ENCODE results near the gene CRYBG1. TPM values are rescaled to one million over a fixed set of nuclear protein-coding genes. Genes with fewer than 3 reads are reported as not detected.

CRYBG1 gene
- total and polyA plus RNA-seq, 5 donors from 2014 or later, result 16.4 to 83.8 (median 19.6) TPM

- Mint-ChIP-seq H3K36me3 (peaks cover 34% of the 10 kb centered on the region), H3K27me3 (no peaks in the 10 kb centered on the region), H3K4me1 (peaks cover 0 to 8% (median 4%) of the 10 kb centered on the region in 4 donors), H3K4me3 (no peak overlapping the region), H3K27ac (no peak overlapping the region), H3K9me3 (no peaks in the 10 kb centered on the region)
- no peak for ATAC-seq (ENCODE audit: low read depth in 2 of 2)
- no peaks in the 10 kb centered on the region for H3K27me3 ChIP-seq (ENCODE audit: control insufficient read depth, insufficient read depth, low read length)
- no peak for DNase-seq
- peaks cover 21% of the 10 kb centered on the region for H3K36me3 ChIP-seq (ENCODE audit: control insufficient read depth, insufficient read depth, low read length)
- H3K27ac ChIP-seq (ENCODE audit: insufficient read depth, low read length, poor library complexity, severe bottlenecking), result no peak overlapping the region
- H3K4me3 ChIP-seq (ENCODE audit: low read depth, low read length), result no peak overlapping the region
- H3K9me3 ChIP-seq (ENCODE audit: control insufficient read depth in 2 of 2, low read length in 2 of 2), result no peaks in the 10 kb centered on the region
- peaks cover 4% of the 10 kb centered on the region for H3K4me1 ChIP-seq (ENCODE audit: control insufficient read depth, insufficient read depth, low read length, poor library complexity, severe bottlenecking)
These were observed 260.6 kb downstream of the CRYBG1 start for GRCh38 chr6:106620931-106621672.

Other genes with a start within 250 kb of the CRYBG1 start
- gene ATG5, start 35.0 kb upstream of the CRYBG1 start, total RNA-seq, result 35.1 TPM
- gene ATG5, start 35.0 kb upstream of the CRYBG1 start, polyA plus RNA-seq, result 10 to 100 TPM; 42.8 to 49.6 (median 47.7) TPM

Measured in CD4-positive, CD25-positive, alpha-beta regulatory T cell (primary cell).